ENCODE data around the gene ACTR1A. TPM values are rescaled to one million over a fixed set of nuclear protein-coding genes. Genes with fewer than 3 reads are reported as not detected.

The ACTR1A gene
- total RNA-seq, 1 experiment from 2014 or later, result 128 TPM

GRCh38 chr10:102523250-102524029 is 20.9 kb upstream of the ACTR1A start:
- H3K36me3 ChIP-seq (ENCODE audit: insufficient read depth, low read length, poor library complexity, severe bottlenecking), result peaks cover 3% of the 10 kb centered on the region
- CTCF ChIA-PET, result no interaction called here
- POLR2A ChIA-PET (ENCODE audit: low non-redundant PET), result no interaction called here
- no peaks in the 10 kb centered on the region for H3K27me3 ChIP-seq (replicated peaks; ENCODE audit: insufficient read depth, low read depth, low read length, poor library complexity)
- no TSS peak for BruUV-seq (replicated peaks)
- intact Hi-C loops (cut with micrococcal nuclease; ENCODE audit: unreplicated experiment), result no loop called here
- H3K9me3 ChIP-seq (ENCODE audit: low read depth, low read length, poor library complexity, severe bottlenecking), result no peaks in the 10 kb centered on the region
- no peak for DNase-seq (ENCODE audit: low spot score)
- no peaks in the 10 kb centered on the region for H3K4me1 ChIP-seq (ENCODE audit: insufficient read depth, low read length, poor library complexity, severe bottlenecking)
- no peak overlapping the region for H3K4me3 ChIP-seq (ENCODE audit: low read depth, low read length, poor library complexity, severe bottlenecking)
- TF ChIP-seq, protein P1, sequence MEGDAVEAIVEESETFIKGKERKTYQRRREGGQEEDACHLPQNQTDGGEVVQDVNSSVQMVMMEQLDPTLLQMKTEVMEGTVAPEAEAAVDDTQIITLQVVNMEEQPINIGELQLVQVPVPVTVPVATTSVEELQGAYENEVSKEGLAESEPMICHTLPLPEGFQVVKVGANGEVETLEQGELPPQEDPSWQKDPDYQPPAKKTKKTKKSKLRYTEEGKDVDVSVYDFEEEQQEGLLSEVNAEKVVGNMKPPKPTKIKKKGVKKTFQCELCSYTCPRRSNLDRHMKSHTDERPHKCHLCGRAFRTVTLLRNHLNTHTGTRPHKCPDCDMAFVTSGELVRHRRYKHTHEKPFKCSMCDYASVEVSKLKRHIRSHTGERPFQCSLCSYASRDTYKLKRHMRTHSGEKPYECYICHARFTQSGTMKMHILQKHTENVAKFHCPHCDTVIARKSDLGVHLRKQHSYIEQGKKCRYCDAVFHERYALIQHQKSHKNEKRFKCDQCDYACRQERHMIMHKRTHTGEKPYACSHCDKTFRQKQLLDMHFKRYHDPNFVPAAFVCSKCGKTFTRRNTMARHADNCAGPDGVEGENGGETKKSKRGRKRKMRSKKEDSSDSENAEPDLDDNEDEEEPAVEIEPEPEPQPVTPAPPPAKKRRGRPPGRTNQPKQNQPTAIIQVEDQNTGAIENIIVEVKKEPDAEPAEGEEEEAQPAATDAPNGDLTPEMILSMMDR (conservative IDR thresholded peaks at IDR 0.05; ENCODE audit: low read depth, low read length), result no peak
- TF ChIP-seq EZH2 (IDR thresholded peaks at IDR 0.05; ENCODE audit: borderline replicate concordance, low read depth, low read length, poor library complexity, severe bottlenecking), result no peak
- H3K27ac ChIP-seq (ENCODE audit: low read depth, low read length, poor library complexity, severe bottlenecking), result no peak overlapping the region

DNA sequence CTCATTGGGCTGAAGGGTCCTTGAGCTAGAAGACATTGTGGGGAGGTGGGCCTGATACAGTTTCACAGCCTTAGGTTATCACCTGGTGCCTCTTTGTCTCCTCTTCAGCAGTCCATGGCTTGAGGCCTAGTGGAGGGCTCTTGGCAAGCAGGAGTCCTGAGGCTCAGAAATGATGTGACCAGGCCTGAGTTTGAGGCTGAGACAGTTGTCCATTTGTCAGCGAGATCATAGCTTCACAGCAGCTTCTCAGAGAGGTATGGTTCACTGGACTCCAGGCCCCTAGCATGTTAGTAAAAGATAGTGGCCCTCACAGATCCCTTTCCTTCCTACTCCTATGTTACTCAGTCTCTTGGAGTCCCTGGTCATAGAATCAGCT is 20.4 kb upstream of the ACTR1A start:
- no peak for DNase-seq (ENCODE audit: low spot score)
- H3K9me3 ChIP-seq (ENCODE audit: low read depth, low read length, poor library complexity, severe bottlenecking), result no peaks in the 10 kb centered on the region
- H3K4me1 ChIP-seq (ENCODE audit: insufficient read depth, low read length, poor library complexity, severe bottlenecking), result no peaks in the 10 kb centered on the region
- CTCF ChIA-PET, result no interaction called here
- BruUV-seq (replicated peaks), result no TSS peak
- no peak overlapping the region for H3K27ac ChIP-seq (ENCODE audit: low read depth, low read length, poor library complexity, severe bottlenecking)
- no peak overlapping the region for H3K4me3 ChIP-seq (ENCODE audit: low read depth, low read length, poor library complexity, severe bottlenecking)
- intact Hi-C loops (cut with micrococcal nuclease; ENCODE audit: unreplicated experiment), result no loop called here
- POLR2A ChIA-PET (ENCODE audit: low non-redundant PET), result no interaction called here
- H3K36me3 ChIP-seq (ENCODE audit: insufficient read depth, low read length, poor library complexity, severe bottlenecking), result peaks cover 3% of the 10 kb centered on the region
- no peak for TF ChIP-seq EZH2 (IDR thresholded peaks at IDR 0.05; ENCODE audit: borderline replicate concordance, low read depth, low read length, poor library complexity, severe bottlenecking)
- TF ChIP-seq, protein P1 (conservative IDR thresholded peaks at IDR 0.05; ENCODE audit: low read depth, low read length), result no peak
- no peaks in the 10 kb centered on the region for H3K27me3 ChIP-seq (replicated peaks; ENCODE audit: insufficient read depth, low read depth, low read length, poor library complexity)

GRCh38 chr10:102519246-102519825 is 16.8 kb upstream of the ACTR1A start:
- ChIA-PET POLR2A (ENCODE audit: low non-redundant PET) (no interaction called here), CTCF (no interaction called here)
- no peak for DNase-seq (ENCODE audit: low spot score)
- Histone ChIP-seq H3K27me3 (replicated peaks; ENCODE audit: insufficient read depth, low read depth, low read length, poor library complexity) (no peaks in the 10 kb centered on the region), H3K4me1 (ENCODE audit: insufficient read depth, low read length, poor library complexity, severe bottlenecking) (no peaks in the 10 kb centered on the region), H3K9me3 (ENCODE audit: low read depth, low read length, poor library complexity, severe bottlenecking) (no peaks in the 10 kb centered on the region), H3K27ac (ENCODE audit: low read depth, low read length, poor library complexity, severe bottlenecking) (no peak overlapping the region), H3K36me3 (ENCODE audit: insufficient read depth, low read length, poor library complexity, severe bottlenecking) (no peaks in the 10 kb centered on the region), H3K4me3 (ENCODE audit: low read depth, low read length, poor library complexity, severe bottlenecking) (no peak overlapping the region)
- TF ChIP-seq EZH2 (IDR thresholded peaks at IDR 0.05; ENCODE audit: borderline replicate concordance, low read depth, low read length, poor library complexity, severe bottlenecking), result no peak
- TF ChIP-seq, protein P1 (conservative IDR thresholded peaks at IDR 0.05; ENCODE audit: low read depth, low read length), result no peak
- intact Hi-C loops (cut with micrococcal nuclease; ENCODE audit: unreplicated experiment), result no loop called here
- BruUV-seq (replicated peaks), result no TSS peak
